Body of pancreas (tissue), 4 donors: ENCODE results near the gene MAN2A1.

Source experiments
- CTCF ChIP-seq, 7 experiments: fragments of 450-650 bp in 4 of 7; fragments of 200-600 bp in 3 of 7; sonication (generic) in 3 of 7; IDR thresholded peaks; one replicate each; pipeline ENCODE4 v1.5.1; 2016 to 2019; ENCODE audit warnings: antibody characterized with exemption in 7 of 7
- POLR2A ChIP-seq, 3 donors: fragments of 450-650 bp; IDR thresholded peaks; one replicate each; pipeline ENCODE4 v1.6.1; 2016; ENCODE audit warnings: antibody characterized with exemption in 3 of 3, mild to moderate bottlenecking in 2 of 3

DNA sequence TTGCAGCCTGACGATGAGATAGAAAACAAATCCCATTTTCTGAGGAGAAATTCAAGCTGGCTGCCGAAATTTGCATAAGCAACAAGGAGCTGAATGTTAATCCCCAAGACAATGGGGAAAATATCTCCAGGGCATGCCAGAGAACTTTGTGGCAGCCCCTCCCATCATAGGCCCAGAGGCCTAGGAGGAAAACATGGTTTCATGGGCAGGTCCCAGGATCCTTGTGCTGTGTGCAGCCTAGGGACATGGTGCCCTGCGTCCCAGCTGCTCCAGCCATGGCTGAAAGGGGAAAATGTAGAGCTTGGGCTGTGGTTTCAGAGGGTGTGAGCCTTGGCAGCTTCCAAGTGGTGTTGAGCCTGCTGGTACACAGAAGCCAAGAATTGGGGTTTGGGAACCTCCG is 48.8 kb upstream of the MAN2A1 start:
- TF ChIP-seq CTCF (IDR thresholded peaks at IDR 0.05) (no peak), POLR2A (IDR thresholded peaks at IDR 0.05) (no peak)
